Panc1 (cell line): ENCODE measurements around the gene SLC19A1. TPM values are rescaled to one million over a fixed set of nuclear protein-coding genes. Genes with fewer than 3 reads are reported as not detected.

ENCODE experiments used
- ATAC-seq: fragments of 200-7000 bp; cut with Tn5 transposase; 2 replicates; pipeline ENCODE4 v1.9.1; 2020; ENCODE audit warnings: mild to moderate bottlenecking, moderate library complexity
- BruUV-seq: library from RNA; stranded (reverse); fragments of 400-500 nt; replicated peaks from 2 replicates; lab custom pipeline; 2021; lab: Mats Ljungman, UMichigan
- CTCF ChIA-PET: fragments of 300-600 bp; sonication (Branson Sonifier 250); formaldehyde crosslinking; loops from one replicate; lab custom pipeline; 2022; ENCODE audit warnings: antibody characterized with exemption; lab: Charles Lee
- POLR2A ChIA-PET: fragments of 300-600 bp; sonication (Branson Sonifier 250); formaldehyde crosslinking; loops from one replicate; lab custom pipeline; 2022; ENCODE audit warnings: antibody characterized with exemption; lab: Charles Lee
- DNase-seq: peaks from one replicate; pipeline ENCODE4 v3.0.0-alpha.2; 2010; ENCODE audit warnings: low read depth, low spot score
- H3K27ac ChIP-seq: 2 replicates; pipeline ENCODE4 v1.5.1; 2011; ENCODE audit warnings: mild to moderate bottlenecking, low read length, inconsistent platforms
- H3K27me3 ChIP-seq: fragments of 200-500 bp; sonication (Bioruptor generic); 2 replicates; pipeline ENCODE4 v1.6.0; 2014; ENCODE audit warnings: low read length, inconsistent platforms; ENCODE audit not compliant: control insufficient read depth, insufficient read depth
- H3K36me3 ChIP-seq: fragments of 200-500 bp; sonication (Bioruptor generic); 2 replicates; pipeline ENCODE4 v1.5.1; 2014; ENCODE audit warnings: inconsistent platforms, mild to moderate bottlenecking, low read length, moderate library complexity; ENCODE audit not compliant: control insufficient read depth, insufficient read depth
- H3K4me1 ChIP-seq: 2 replicates; pipeline ENCODE4 v1.5.1; 2011; ENCODE audit warnings: inconsistent platforms, mild to moderate bottlenecking, low read length, moderate library complexity; ENCODE audit not compliant: control insufficient read depth, insufficient read depth
- H3K4me3 ChIP-seq, 2 experiments: 2 replicates each; pipeline ENCODE4 v1.5.1; 2011 to 2012; ENCODE audit warnings: low read depth in 2 of 2, low read length in 2 of 2, mild to moderate bottlenecking in 2 of 2, inconsistent platforms in 1 of 2, moderate library complexity in 1 of 2
- H3K9me3 ChIP-seq: fragments of 200-500 bp; sonication (Bioruptor generic); 2 replicates; pipeline ENCODE4 v1.5.1; 2014; ENCODE audit warnings: low read depth, mild to moderate bottlenecking, inconsistent platforms, low read length, moderate library complexity; ENCODE audit not compliant: control insufficient read depth, insufficient read depth
- CTCF ChIP-seq: fragments of 450-650 bp; IDR thresholded peaks from 2 replicates; pipeline ENCODE4 v1.5.1; 2017; ENCODE audit warnings: mild to moderate bottlenecking
- POLR2AphosphoS5 ChIP-seq: IDR thresholded peaks from 2 replicates; pipeline ENCODE4 v1.6.1; 2012; ENCODE audit warnings: mild to moderate bottlenecking, low read depth, low read length, moderate library complexity
- REST ChIP-seq, 2 experiments: IDR thresholded peaks; 2 replicates each; pipeline ENCODE4 v1.6.1; 2011 to 2012; ENCODE audit warnings: low read depth in 2 of 2, control low read depth in 1 of 2, low read length in 1 of 2, mild to moderate bottlenecking in 1 of 2, moderate library complexity in 1 of 2; ENCODE audit not compliant: insufficient read depth in 1 of 2
- SIN3A ChIP-seq: IDR thresholded peaks from 2 replicates; pipeline ENCODE4 v1.6.1; 2012; ENCODE audit warnings: low read depth, mild to moderate bottlenecking, low read length, moderate library complexity, borderline replicate concordance; ENCODE audit not compliant: insufficient read depth
- TCF7L2 ChIP-seq: IDR thresholded peaks from 2 replicates; pipeline ENCODE4 v1.6.1; 2011; ENCODE audit warnings: mild to moderate bottlenecking, low read depth, low read length, inconsistent platforms
- in situ Hi-C: cut with HindIII; loops from 2 replicates; pipeline ENCODE4 v1.10.0; 2016; ENCODE audit warnings: low sequenced_read_pairs, low pct_unique_long_range_greater_than_20kb
- intact Hi-C: fragments of 100-400 bp; cut with micrococcal nuclease; formaldehyde crosslinking; loops from one replicate; pipeline ENCODE4 v1.10.0; 2022; ENCODE audit not compliant: unreplicated experiment
- total RNA-seq: library from RNA; stranded (reverse); gene quantifications from one replicate; pipeline ENCODE4 v1.2.1, GENCODE V29; 2021; ENCODE audit not compliant: unreplicated experiment

Gene SLC19A1
- total RNA-seq, 1 experiment from 2014 or later, result 24.5 TPM

- BruUV-seq, result no TSS peak
- no peaks in the 10 kb centered on the region for H3K27me3 ChIP-seq
- no peak for DNase-seq
- no peak overlapping the region for H3K4me3 ChIP-seq
- peak overlapping the region; percentile 90 for H3K27ac ChIP-seq
- H3K9me3 ChIP-seq, result no peaks in the 10 kb centered on the region
- H3K36me3 ChIP-seq, result no peaks in the 10 kb centered on the region; the same call in 1 of the 2 replicates
- H3K4me1 ChIP-seq, result peaks cover 94% of the 10 kb centered on the region
- 0 out of 2 replicates have a peak, but pooled peaks have one; percentile 4 for ATAC-seq
- ChIA-PET POLR2A (no interaction called here), CTCF (no interaction called here)
- intact Hi-C loops (loop anchor here (10.0 kb wide), 1 partner anchor 52 kb away; no protein-coding TSS in a partner anchor), in situ Hi-C loops (no loop called here)
- TF ChIP-seq CTCF, result no peak
- no peak for TF ChIP-seq REST (IDR thresholded peaks at IDR 0.05; ENCODE audit: insufficient read depth in 1 of 2, low read depth in 2 of 2, low read length in 1 of 2)
- no peak for TF ChIP-seq TCF7L2
- no peak for TF ChIP-seq SIN3A
- no peak for TF ChIP-seq POLR2AphosphoS5
Measured at GRCh38 chr21:45466330-45467220, 75.7 kb downstream of the SLC19A1 start.

- intact Hi-C loops (loop anchor here (10.0 kb wide), 1 partner anchor 51 kb away; no protein-coding TSS in a partner anchor), in situ Hi-C loops (no loop called here)
- H3K9me3 ChIP-seq, result no peaks in the 10 kb centered on the region
- H3K27ac ChIP-seq, result peak overlapping the region; percentile 90
- no peak for DNase-seq
- H3K4me1 ChIP-seq, result peaks cover 94% of the 10 kb centered on the region
- ATAC-seq, result no peak
- no peak overlapping the region for H3K4me3 ChIP-seq
- no peaks in the 10 kb centered on the region; the same call in 1 of the 2 replicates for H3K36me3 ChIP-seq
- CTCF ChIA-PET, result no interaction called here
- TF ChIP-seq CTCF (no peak), REST (IDR thresholded peaks at IDR 0.05; ENCODE audit: insufficient read depth in 1 of 2, low read depth in 2 of 2, low read length in 1 of 2) (no peak), TCF7L2 (no peak), POLR2AphosphoS5 (no peak), SIN3A (no peak)
- no peaks in the 10 kb centered on the region for H3K27me3 ChIP-seq
- no TSS peak for BruUV-seq
- POLR2A ChIA-PET, result no interaction called here
Measured at GRCh38 chr21:45465611-45466329, 76.5 kb downstream of the SLC19A1 start.
